ENCODE data around the gene BATF.
A peak's percentile ranks its signal among the peaks of the same experiment; 100 is the strongest.

The BATF gene

DNA sequence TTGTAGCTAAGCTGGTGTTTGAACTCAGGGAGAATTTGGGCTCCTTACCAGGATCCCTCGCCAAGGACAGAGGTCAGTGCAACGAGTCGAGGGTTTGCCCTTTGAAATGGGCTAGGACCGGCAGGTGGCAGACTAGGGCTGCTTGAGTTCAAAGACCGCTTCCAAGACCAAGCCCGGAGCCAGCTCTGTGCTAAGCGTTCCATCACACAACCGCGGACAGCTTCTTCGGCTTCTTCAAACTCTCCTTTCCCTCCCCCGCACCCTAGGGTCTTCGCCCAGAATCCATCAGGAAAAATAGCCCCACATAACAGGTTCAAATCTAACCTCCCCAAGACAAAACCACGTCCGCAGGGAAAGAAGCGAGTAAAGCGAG lies 55.4 kb downstream of the BATF start:
- H3K27ac ChIP-seq = peak overlapping the region; percentile 42
- TF ChIP-seq CTCF (conservative IDR thresholded peaks at IDR 0.05) = peak; percentile 85

GRCh38 chr14:75578102-75578785 lies 56.0 kb downstream of the BATF start, which contains the start of gene FLVCR2:
FLVCR2 (plus strand) TSS chr14:75578620; CDS start chr14:75578973, 353 bp downstream.
- TF ChIP-seq CTCF (conservative IDR thresholded peaks at IDR 0.05) = no peak
- H3K27ac ChIP-seq = peak within 1 kb of the TSS; percentile 42

- TF ChIP-seq CTCF (conservative IDR thresholded peaks at IDR 0.05) = peak; percentile 56
- H3K27ac ChIP-seq = peak overlapping the region; percentile 42
Observed at GRCh38 chr14:75578786-75579337, 56.6 kb downstream of the BATF start.

DNA sequence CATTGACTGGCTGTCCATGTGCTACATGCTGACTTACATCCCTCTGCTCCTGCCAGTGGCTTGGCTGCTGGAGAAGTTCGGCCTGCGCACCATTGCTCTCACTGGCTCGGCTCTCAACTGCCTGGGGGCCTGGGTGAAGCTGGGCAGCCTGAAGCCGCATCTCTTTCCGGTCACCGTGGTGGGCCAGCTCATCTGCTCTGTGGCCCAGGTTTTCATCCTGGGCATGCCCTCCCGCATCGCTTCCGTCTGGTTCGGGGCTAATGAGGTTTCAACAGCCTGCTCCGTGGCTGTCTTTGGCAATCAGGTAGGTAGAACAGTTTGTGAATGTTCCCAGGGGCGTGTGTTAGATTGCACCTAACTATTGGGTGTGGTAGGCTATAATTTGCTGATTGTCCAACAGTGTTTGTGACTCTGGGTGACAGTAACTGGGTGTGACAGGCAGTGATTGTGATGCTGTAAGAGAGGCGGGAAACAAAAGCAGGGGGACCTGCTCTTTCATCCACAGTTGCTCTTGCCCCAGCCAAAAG lies 57.1 kb downstream of the BATF start:
- H3K27ac ChIP-seq = no peak overlapping the region

GRCh38 chr14:75579882-75580281 lies 57.6 kb downstream of the BATF start:
- no peak overlapping the region for H3K27ac ChIP-seq
- TF ChIP-seq CTCF (conservative IDR thresholded peaks at IDR 0.05) = no peak

More for the DNA sequence above, 57.1 kb downstream of the BATF start:
- no peak for TF ChIP-seq CTCF (conservative IDR thresholded peaks at IDR 0.05)

DNA sequence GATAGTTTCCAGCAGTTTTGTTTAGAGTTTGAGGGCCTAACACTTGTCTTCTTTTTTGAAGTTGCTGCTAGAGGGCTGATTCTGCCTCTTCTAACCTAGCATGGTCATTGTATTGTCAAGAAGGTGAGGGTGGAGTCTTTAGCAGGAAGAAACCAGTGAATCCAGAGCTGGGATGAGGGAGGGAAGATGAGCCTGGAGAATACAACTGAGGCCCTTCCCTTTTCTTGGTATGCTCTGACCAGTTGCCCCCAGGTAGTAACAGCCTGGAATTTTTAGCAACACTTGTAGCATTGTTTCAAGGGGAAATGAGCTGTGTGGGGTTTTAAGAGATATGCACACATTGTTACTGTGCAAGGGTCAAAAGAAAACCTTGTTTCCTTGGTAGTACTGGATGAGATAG lies 65.1 kb downstream of the BATF start:
- TF ChIP-seq CTCF (conservative IDR thresholded peaks at IDR 0.05) = no peak
- no peak overlapping the region for H3K27ac ChIP-seq

- no peak for TF ChIP-seq CTCF (conservative IDR thresholded peaks at IDR 0.05)
Observed at GRCh38 chr14:75589931-75590330, 67.7 kb downstream of the BATF start.

More at GRCh38 chr14:75589931-75590330, 67.7 kb downstream of the BATF start:
- no peak overlapping the region for H3K27ac ChIP-seq

Measured in VCaP (cell line).